Urinary bladder (tissue), 4 donors: ENCODE results near the gene COL16A1. TPM values are rescaled to one million over a fixed set of nuclear protein-coding genes. Genes with fewer than 3 reads are reported as not detected.

ENCODE experiments used
- DNase-seq: peaks from one replicate; pipeline ENCODE4 v3.0.0-alpha.2; 2015; ENCODE audit errors: extremely low spot score
- H3K27ac ChIP-seq: one replicate; pipeline ENCODE4 v1.5.1; 2013; ENCODE audit warnings: low read depth, mild to moderate bottlenecking, moderate library complexity
- H3K36me3 ChIP-seq: one replicate; pipeline ENCODE4 v1.6.1; 2013; ENCODE audit warnings: mild to moderate bottlenecking, moderate library complexity; ENCODE audit not compliant: insufficient read depth
- H3K4me1 ChIP-seq: one replicate; pipeline ENCODE4 v1.6.1; 2013; ENCODE audit warnings: mild to moderate bottlenecking, moderate library complexity; ENCODE audit not compliant: insufficient read depth
- H3K4me3 ChIP-seq: one replicate; pipeline ENCODE4 v1.5.1; 2013; ENCODE audit warnings: low read depth, low read length
- WGBS: extraction: QIAGEN DNeasy Blood & Tissue Kit; methylation state at CpG from one replicate; pipeline ENCODE4 v1.1.7; 2013; 5-methylcytosine and 5-hydroxymethylcytosine counted together
- polyA plus RNA-seq: library from polyadenylated mRNA; stranded (reverse); fragments of 200-250 nt; gene quantifications from one replicate; pipeline ENCODE4 v1.2.3, GENCODE V29; 2013
- total RNA-seq: library from RNA; depleted of rRNA; stranded (reverse); fragments of >200 nt; gene quantifications from one replicate; pipeline ENCODE4 v1.2.3, GENCODE V29; 2014
- donor health status: healthy with polysubstance abuse.
- donor health status: healthy.

Gene COL16A1
- total and polyA plus RNA-seq, 2 donors, result 166 to 217 TPM

- Histone ChIP-seq H3K4me1 (no peaks in the 10 kb centered on the region), H3K4me3 (no peak overlapping the region), H3K36me3 (no peaks in the 10 kb centered on the region), H3K27ac (no peak overlapping the region)
- no peak for DNase-seq
- WGBS, result 71% methylated on average over 19 of the region's 19 CpGs
Measured at GRCh38 chr1:31667065-31667785, 36.6 kb downstream of the COL16A1 start.

DNA sequence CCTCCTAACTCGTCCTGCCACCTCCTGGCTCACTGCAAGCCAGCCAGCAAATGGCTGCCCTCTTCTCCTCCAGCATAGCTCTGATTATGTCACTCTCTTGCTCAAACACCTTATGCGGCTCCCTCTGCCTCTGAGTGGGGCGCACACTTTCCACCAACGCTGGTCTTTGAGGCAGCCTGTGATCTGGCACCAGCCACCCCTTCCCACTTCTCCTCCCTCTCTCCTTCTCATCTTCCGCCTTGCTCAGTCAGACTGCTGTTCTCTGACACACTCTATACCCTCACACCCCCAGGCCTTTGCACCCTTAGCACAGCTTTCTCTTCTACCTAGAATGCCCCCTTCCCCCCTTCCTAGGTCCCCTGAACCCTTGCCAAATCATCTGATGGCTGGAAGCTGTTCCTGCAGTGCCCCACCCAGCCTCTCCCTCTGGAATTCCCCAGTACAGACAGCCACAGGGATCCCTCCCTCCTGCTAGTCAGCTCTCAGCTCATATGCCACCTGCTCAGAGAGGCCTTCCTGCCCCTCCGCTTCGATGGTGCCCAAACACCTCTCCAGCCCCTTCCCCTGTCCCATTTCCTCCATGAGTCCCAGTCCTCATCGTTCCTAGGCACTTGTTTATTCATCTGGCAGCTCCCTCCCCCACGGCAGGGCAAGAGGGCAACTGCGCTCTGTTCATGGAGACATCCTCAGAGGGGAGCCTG lies 37.4 kb downstream of the COL16A1 start:
- Histone ChIP-seq H3K4me1 (no peaks in the 10 kb centered on the region), H3K36me3 (no peaks in the 10 kb centered on the region), H3K27ac (no peak overlapping the region), H3K4me3 (no peak overlapping the region)
- DNase-seq, result no peak
- WGBS, result 48% methylated on average over 10 of the region's 10 CpGs

DNA sequence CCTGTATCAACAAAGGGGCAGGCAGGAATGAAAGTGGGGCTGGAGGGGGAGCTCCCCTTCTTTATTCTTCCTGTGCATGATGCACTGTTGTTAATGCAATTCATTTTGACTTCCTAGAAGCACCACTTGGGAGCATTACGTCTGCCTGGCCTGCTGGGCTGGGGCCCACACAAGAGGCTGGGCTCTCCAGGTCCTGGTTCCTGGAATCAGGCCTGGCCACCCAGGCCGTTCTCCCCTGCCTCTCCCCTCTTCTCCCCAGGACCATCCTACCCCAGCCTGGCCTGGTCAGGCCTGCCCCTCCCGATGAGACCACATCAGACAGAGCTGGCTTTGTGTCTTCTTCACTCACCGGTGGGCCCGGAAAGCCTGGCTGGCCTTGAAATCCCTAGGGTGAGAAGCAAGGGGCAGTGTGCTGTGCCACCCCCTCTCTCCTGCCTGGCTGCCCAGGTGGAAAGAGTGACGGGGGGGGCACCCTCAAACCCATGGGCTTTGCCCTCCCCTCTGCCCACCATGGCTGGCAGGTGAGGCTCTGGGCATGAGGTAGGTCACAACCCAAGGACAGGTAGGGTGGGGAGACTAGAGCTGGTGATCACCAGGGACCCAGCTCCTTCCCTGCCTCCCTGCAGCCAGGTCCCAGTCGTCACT lies 38.5 kb downstream of the COL16A1 start:
- H3K36me3 ChIP-seq, result no peaks in the 10 kb centered on the region
- DNase-seq, result no peak
- no peaks in the 10 kb centered on the region for H3K4me1 ChIP-seq
- 60% methylated on average over 7 of the region's 7 CpGs for WGBS
- no peak overlapping the region for H3K27ac ChIP-seq
- H3K4me3 ChIP-seq, result no peak overlapping the region

- Histone ChIP-seq H3K4me3 (no peak overlapping the region), H3K27ac (no peak overlapping the region), H3K36me3 (no peaks in the 10 kb centered on the region), H3K4me1 (no peaks in the 10 kb centered on the region)
- DNase-seq, result no peak
- WGBS, result 84% methylated on average over 9 of the region's 9 CpGs
Measured at GRCh38 chr1:31664528-31664927, 39.3 kb downstream of the COL16A1 start.

GRCh38 chr1:31663622-31664452 lies 40.0 kb downstream of the COL16A1 start:
- 48% methylated on average over 9 of the region's 9 CpGs for WGBS
- no peak for DNase-seq
- no peaks in the 10 kb centered on the region for H3K4me1 ChIP-seq
- H3K36me3 ChIP-seq, result no peaks in the 10 kb centered on the region
- no peak overlapping the region for H3K4me3 ChIP-seq
- no peak overlapping the region for H3K27ac ChIP-seq

DNA sequence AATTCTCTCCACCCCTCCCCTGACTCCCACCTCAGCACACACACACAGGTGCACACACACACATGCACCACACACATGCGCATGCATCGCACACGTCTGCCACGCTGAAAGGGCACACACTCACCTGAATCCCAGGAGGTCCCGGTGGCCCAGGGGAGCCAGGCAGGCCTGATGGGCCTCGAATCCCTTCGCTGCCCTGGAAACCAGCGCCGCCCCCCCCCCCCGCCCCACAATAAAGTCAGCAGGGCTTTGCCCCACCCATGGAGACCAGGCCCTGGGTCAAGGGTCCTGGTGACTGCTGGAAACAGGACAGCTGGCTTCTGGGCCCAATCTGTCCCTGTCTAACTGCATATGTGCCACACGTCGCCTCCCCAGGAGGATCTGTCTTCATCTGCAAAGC lies 41.4 kb downstream of the COL16A1 start:
- H3K4me3 ChIP-seq, result no peak overlapping the region
- H3K27ac ChIP-seq, result no peak overlapping the region
- WGBS, result 84% methylated on average over 12 of the region's 12 CpGs
- H3K36me3 ChIP-seq, result no peaks in the 10 kb centered on the region
- no peak for DNase-seq
- H3K4me1 ChIP-seq, result no peaks in the 10 kb centered on the region

- no peak overlapping the region for H3K27ac ChIP-seq
- H3K4me1 ChIP-seq, result no peaks in the 10 kb centered on the region
- no peak for DNase-seq
- H3K36me3 ChIP-seq, result no peaks in the 10 kb centered on the region
- no peak overlapping the region for H3K4me3 ChIP-seq
- WGBS, result 86% methylated on average over 6 of the region's 6 CpGs
Measured at GRCh38 chr1:31661856-31662255, 42.0 kb downstream of the COL16A1 start.

- DNase-seq, result no peak
- Histone ChIP-seq H3K4me3 (no peak overlapping the region), H3K36me3 (no peaks in the 10 kb centered on the region), H3K4me1 (no peaks in the 10 kb centered on the region), H3K27ac (no peak overlapping the region)
- WGBS, result 83% methylated on average over 4 of the region's 4 CpGs
Measured at GRCh38 chr1:31660871-31661455, 42.9 kb downstream of the COL16A1 start.

- Histone ChIP-seq H3K4me3 (no peak overlapping the region), H3K36me3 (no peaks in the 10 kb centered on the region), H3K4me1 (no peaks in the 10 kb centered on the region), H3K27ac (no peak overlapping the region)
- DNase-seq, result no peak
- WGBS, result 82% methylated on average over 3 of the region's 3 CpGs
Measured at GRCh38 chr1:31659889-31660288, 43.9 kb downstream of the COL16A1 start.

DNA sequence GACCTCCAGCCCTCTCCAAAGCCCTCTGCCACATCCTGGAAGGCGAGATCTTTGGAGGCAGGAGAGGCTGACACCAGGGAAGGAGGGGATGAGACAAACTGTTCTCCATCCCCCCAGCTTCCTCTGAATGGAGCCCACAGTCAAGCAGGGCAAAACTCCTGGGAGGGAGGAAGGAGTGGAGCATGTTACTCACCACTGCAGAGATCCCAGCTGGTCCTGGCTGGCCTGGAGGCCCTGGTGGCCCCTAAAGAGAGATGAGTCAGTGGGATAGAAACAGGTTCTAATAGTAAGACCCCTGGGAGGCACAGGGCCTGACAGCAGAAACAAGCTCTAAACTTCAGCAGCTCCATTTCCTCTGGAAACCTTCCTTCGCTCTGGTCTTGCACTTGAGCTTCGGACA lies 45.1 kb downstream of the COL16A1 start:
- no peak for DNase-seq
- no peaks in the 10 kb centered on the region for H3K4me1 ChIP-seq
- no peak overlapping the region for H3K4me3 ChIP-seq
- no peaks in the 10 kb centered on the region for H3K36me3 ChIP-seq
- 86% methylated on average over 3 of the region's 3 CpGs for WGBS
- no peak overlapping the region for H3K27ac ChIP-seq

- H3K36me3 ChIP-seq, result no peaks in the 10 kb centered on the region
- no peak for DNase-seq
- 86% methylated on average over 12 of the region's 12 CpGs for WGBS
- no peaks in the 10 kb centered on the region for H3K4me1 ChIP-seq
- no peak overlapping the region for H3K4me3 ChIP-seq
- no peak overlapping the region for H3K27ac ChIP-seq
Measured at GRCh38 chr1:31657972-31658510, 45.8 kb downstream of the COL16A1 start.

GRCh38 chr1:31657020-31657804 lies 46.6 kb downstream of the COL16A1 start:
- H3K36me3 ChIP-seq, result no peaks in the 10 kb centered on the region
- no peak overlapping the region for H3K27ac ChIP-seq
- H3K4me1 ChIP-seq, result no peaks in the 10 kb centered on the region
- 73% methylated on average over 14 of the region's 14 CpGs for WGBS
- H3K4me3 ChIP-seq, result no peak overlapping the region
- DNase-seq, result no peak
